Fibroblast of mammary gland (primary cell): ENCODE results near the gene VEGFD.
A peak's percentile ranks its signal among the peaks of the same experiment; 100 is the strongest.

Source experiments
- DNase-seq: peaks from one replicate; pipeline ENCODE4 v3.0.0-alpha.2; 2010; ENCODE audit warnings: low read depth
- H3K4me3 ChIP-seq: 2 replicates; pipeline ENCODE4 v1.5.1; 2011; ENCODE audit warnings: low read depth, mild to moderate bottlenecking, low read length, moderate library complexity; ENCODE audit not compliant: control insufficient read depth
- CTCF ChIP-seq: conservative IDR thresholded peaks from 2 replicates; pipeline ENCODE4 v1.5.1; 2011; ENCODE audit warnings: low read depth, low read length, inconsistent platforms; ENCODE audit not compliant: control insufficient read depth, insufficient read depth

Gene VEGFD

GRCh38 chrX:15384304-15384703 lies at the start of gene VEGFD:
Gene VEGFD, minus strand, starts transcription at chrX:15384413. Its CDS starts 467 bp downstream, at chrX:15383946.
- no peak within 1 kb of the TSS for H3K4me3 ChIP-seq
- peak; percentile 90 for DNase-seq
- no peak for TF ChIP-seq CTCF

- TF ChIP-seq CTCF, result no peak
- DNase-seq, result peak; percentile 65
- no peak overlapping the region for H3K4me3 ChIP-seq
Observed at GRCh38 chrX:15430584-15430983, 46.4 kb upstream of the VEGFD start.

GRCh38 chrX:15430076-15430475 lies 45.9 kb upstream of the VEGFD start:
- no peak overlapping the region for H3K4me3 ChIP-seq
- no peak for DNase-seq
- no peak for TF ChIP-seq CTCF

- TF ChIP-seq CTCF, result no peak
- no peak for DNase-seq
- no peak overlapping the region for H3K4me3 ChIP-seq
Observed at GRCh38 chrX:15425024-15425423, 40.8 kb upstream of the VEGFD start.

GRCh38 chrX:15418707-15419181 lies 34.5 kb upstream of the VEGFD start:
- TF ChIP-seq CTCF, result no peak
- no peak overlapping the region for H3K4me3 ChIP-seq

GRCh38 chrX:15418041-15418706 lies 34.0 kb upstream of the VEGFD start:
- TF ChIP-seq CTCF, result no peak
- no peak overlapping the region for H3K4me3 ChIP-seq
- DNase-seq, result peak; percentile 86

More at GRCh38 chrX:15418707-15419181, 34.5 kb upstream of the VEGFD start:
- DNase-seq, result no peak
